ENCODE results near the gene LBP. TPM values are rescaled to one million over a fixed set of nuclear protein-coding genes. Genes with fewer than 3 reads are reported as not detected.

Gene LBP
- total and polyA plus RNA-seq, 2 of the 13 experiments (the other 11 are each of a cell fraction or from before 2014, with no cell fraction given), result 0.07 to 0.20 TPM

DNA sequence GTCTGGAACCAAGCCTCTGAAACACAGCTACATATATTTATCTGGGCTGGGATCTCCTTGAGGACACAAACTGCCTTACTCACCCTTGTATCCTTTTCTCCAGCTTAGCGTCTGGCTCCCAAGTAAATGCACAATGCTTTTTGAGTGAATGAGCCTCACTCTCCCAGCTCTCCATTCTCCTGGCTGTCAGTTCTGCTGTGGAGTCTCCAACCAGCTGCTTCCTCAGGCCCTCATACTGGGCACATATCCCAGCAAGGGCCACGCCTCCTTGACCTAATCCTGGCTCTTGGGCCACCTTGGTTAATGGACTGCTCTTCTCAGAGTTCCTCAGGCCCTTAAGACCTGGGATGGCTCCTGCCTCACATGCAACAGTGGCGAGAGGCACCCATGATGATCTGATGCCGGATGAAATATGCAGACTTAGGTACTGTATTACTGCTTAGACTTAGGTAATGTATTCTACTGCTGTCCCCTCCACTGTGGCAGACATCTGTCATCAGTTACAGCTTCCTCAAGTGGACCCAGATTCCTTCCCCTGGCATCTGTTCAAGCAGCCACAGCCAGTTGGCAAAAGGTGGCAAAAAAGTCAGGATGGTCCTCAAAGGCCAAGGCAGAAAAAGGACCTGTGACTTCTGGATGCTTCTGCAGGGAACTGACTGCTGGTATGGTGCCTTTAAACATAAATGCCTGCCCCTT lies 72.4 kb downstream of the LBP start (continued):
- TF ChIP-seq, protein P1, sequence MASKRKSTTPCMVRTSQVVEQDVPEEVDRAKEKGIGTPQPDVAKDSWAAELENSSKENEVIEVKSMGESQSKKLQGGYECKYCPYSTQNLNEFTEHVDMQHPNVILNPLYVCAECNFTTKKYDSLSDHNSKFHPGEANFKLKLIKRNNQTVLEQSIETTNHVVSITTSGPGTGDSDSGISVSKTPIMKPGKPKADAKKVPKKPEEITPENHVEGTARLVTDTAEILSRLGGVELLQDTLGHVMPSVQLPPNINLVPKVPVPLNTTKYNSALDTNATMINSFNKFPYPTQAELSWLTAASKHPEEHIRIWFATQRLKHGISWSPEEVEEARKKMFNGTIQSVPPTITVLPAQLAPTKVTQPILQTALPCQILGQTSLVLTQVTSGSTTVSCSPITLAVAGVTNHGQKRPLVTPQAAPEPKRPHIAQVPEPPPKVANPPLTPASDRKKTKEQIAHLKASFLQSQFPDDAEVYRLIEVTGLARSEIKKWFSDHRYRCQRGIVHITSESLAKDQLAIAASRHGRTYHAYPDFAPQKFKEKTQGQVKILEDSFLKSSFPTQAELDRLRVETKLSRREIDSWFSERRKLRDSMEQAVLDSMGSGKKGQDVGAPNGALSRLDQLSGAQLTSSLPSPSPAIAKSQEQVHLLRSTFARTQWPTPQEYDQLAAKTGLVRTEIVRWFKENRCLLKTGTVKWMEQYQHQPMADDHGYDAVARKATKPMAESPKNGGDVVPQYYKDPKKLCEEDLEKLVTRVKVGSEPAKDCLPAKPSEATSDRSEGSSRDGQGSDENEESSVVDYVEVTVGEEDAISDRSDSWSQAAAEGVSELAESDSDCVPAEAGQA (IDR thresholded peaks at IDR 0.05; ENCODE audit: low read depth), result no peak
- TF ChIP-seq, protein P1 (CRISPR knock-in tag; IDR thresholded peaks at IDR 0.05; ENCODE audit: borderline replicate concordance), result no peak
- TF ChIP-seq, protein P2, sequence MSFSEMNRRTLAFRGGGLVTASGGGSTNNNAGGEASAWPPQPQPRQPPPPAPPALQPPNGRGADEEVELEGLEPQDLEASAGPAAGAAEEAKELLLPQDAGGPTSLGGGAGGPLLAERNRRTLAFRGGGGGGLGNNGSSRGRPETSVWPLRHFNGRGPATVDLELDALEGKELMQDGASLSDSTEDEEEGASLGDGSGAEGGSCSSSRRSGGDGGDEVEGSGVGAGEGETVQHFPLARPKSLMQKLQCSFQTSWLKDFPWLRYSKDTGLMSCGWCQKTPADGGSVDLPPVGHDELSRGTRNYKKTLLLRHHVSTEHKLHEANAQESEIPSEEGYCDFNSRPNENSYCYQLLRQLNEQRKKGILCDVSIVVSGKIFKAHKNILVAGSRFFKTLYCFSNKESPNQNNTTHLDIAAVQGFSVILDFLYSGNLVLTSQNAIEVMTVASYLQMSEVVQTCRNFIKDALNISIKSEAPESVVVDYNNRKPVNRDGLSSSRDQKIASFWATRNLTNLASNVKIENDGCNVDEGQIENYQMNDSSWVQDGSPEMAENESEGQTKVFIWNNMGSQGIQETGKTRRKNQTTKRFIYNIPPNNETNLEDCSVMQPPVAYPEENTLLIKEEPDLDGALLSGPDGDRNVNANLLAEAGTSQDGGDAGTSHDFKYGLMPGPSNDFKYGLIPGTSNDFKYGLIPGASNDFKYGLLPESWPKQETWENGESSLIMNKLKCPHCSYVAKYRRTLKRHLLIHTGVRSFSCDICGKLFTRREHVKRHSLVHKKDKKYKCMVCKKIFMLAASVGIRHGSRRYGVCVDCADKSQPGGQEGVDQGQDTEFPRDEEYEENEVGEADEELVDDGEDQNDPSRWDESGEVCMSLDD (CRISPR knock-in tag; IDR thresholded peaks at IDR 0.05; ENCODE audit: borderline replicate concordance), result no peak
- TF ChIP-seq XBP1 (CRISPR knock-in tag; IDR thresholded peaks at IDR 0.05) (no peak), ZNF326 (CRISPR knock-in tag; IDR thresholded peaks at IDR 0.05; ENCODE audit: borderline replicate concordance) (0 out of 2 replicates have a peak, but pooled peaks have one; percentile 59), ZSCAN21 (CRISPR knock-in tag; IDR thresholded peaks at IDR 0.05; ENCODE audit: borderline replicate concordance) (no peak)
- TF ChIP-seq, protein P3, sequence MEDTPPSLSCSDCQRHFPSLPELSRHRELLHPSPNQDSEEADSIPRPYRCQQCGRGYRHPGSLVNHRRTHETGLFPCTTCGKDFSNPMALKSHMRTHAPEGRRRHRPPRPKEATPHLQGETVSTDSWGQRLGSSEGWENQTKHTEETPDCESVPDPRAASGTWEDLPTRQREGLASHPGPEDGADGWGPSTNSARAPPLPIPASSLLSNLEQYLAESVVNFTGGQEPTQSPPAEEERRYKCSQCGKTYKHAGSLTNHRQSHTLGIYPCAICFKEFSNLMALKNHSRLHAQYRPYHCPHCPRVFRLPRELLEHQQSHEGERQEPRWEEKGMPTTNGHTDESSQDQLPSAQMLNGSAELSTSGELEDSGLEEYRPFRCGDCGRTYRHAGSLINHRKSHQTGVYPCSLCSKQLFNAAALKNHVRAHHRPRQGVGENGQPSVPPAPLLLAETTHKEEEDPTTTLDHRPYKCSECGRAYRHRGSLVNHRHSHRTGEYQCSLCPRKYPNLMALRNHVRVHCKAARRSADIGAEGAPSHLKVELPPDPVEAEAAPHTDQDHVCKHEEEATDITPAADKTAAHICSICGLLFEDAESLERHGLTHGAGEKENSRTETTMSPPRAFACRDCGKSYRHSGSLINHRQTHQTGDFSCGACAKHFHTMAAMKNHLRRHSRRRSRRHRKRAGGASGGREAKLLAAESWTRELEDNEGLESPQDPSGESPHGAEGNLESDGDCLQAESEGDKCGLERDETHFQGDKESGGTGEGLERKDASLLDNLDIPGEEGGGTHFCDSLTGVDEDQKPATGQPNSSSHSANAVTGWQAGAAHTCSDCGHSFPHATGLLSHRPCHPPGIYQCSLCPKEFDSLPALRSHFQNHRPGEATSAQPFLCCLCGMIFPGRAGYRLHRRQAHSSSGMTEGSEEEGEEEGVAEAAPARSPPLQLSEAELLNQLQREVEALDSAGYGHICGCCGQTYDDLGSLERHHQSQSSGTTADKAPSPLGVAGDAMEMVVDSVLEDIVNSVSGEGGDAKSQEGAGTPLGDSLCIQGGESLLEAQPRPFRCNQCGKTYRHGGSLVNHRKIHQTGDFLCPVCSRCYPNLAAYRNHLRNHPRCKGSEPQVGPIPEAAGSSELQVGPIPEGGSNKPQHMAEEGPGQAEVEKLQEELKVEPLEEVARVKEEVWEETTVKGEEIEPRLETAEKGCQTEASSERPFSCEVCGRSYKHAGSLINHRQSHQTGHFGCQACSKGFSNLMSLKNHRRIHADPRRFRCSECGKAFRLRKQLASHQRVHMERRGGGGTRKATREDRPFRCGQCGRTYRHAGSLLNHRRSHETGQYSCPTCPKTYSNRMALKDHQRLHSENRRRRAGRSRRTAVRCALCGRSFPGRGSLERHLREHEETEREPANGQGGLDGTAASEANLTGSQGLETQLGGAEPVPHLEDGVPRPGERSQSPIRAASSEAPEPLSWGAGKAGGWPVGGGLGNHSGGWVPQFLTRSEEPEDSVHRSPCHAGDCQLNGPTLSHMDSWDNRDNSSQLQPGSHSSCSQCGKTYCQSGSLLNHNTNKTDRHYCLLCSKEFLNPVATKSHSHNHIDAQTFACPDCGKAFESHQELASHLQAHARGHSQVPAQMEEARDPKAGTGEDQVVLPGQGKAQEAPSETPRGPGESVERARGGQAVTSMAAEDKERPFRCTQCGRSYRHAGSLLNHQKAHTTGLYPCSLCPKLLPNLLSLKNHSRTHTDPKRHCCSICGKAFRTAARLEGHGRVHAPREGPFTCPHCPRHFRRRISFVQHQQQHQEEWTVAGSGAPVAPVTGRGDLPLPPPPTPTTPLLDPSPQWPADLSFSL (CRISPR knock-in tag; IDR thresholded peaks at IDR 0.05), result no peak
- TF ChIP-seq, protein P4, sequence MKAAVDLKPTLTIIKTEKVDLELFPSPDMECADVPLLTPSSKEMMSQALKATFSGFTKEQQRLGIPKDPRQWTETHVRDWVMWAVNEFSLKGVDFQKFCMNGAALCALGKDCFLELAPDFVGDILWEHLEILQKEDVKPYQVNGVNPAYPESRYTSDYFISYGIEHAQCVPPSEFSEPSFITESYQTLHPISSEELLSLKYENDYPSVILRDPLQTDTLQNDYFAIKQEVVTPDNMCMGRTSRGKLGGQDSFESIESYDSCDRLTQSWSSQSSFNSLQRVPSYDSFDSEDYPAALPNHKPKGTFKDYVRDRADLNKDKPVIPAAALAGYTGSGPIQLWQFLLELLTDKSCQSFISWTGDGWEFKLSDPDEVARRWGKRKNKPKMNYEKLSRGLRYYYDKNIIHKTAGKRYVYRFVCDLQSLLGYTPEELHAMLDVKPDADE (CRISPR knock-in tag; IDR thresholded peaks at IDR 0.05), result no peak
